Panc1 (cell line): Measurements from ENCODE around the gene PCDHB5. TPM values are rescaled to one million over a fixed set of nuclear protein-coding genes. Genes with fewer than 3 reads are reported as not detected.

Experiments used
- ATAC-seq: fragments of 200-7000 bp; cut with Tn5 transposase; 2 replicates; pipeline ENCODE4 v1.9.1; 2020; ENCODE audit warnings: mild to moderate bottlenecking, moderate library complexity
- BruUV-seq: library from RNA; stranded (reverse); fragments of 400-500 nt; replicated peaks from 2 replicates; lab custom pipeline; 2021; lab: Mats Ljungman, UMichigan
- CTCF ChIA-PET: fragments of 300-600 bp; sonication (Branson Sonifier 250); formaldehyde crosslinking; loops from one replicate; lab custom pipeline; 2022; ENCODE audit warnings: antibody characterized with exemption; lab: Charles Lee
- POLR2A ChIA-PET: fragments of 300-600 bp; sonication (Branson Sonifier 250); formaldehyde crosslinking; loops from one replicate; lab custom pipeline; 2022; ENCODE audit warnings: antibody characterized with exemption; lab: Charles Lee
- DNase-seq: peaks from one replicate; pipeline ENCODE4 v3.0.0-alpha.2; 2010; ENCODE audit warnings: low read depth, low spot score
- H3K27ac ChIP-seq: 2 replicates; pipeline ENCODE4 v1.5.1; 2011; ENCODE audit warnings: mild to moderate bottlenecking, low read length, inconsistent platforms
- H3K27me3 ChIP-seq: fragments of 200-500 bp; sonication (Bioruptor generic); 2 replicates; pipeline ENCODE4 v1.6.0; 2014; ENCODE audit warnings: low read length, inconsistent platforms; ENCODE audit not compliant: control insufficient read depth, insufficient read depth
- H3K36me3 ChIP-seq: fragments of 200-500 bp; sonication (Bioruptor generic); 2 replicates; pipeline ENCODE4 v1.5.1; 2014; ENCODE audit warnings: inconsistent platforms, mild to moderate bottlenecking, low read length, moderate library complexity; ENCODE audit not compliant: control insufficient read depth, insufficient read depth
- H3K4me1 ChIP-seq: 2 replicates; pipeline ENCODE4 v1.5.1; 2011; ENCODE audit warnings: inconsistent platforms, mild to moderate bottlenecking, low read length, moderate library complexity; ENCODE audit not compliant: control insufficient read depth, insufficient read depth
- H3K4me3 ChIP-seq, 2 experiments: 2 replicates each; pipeline ENCODE4 v1.5.1; 2011 to 2012; ENCODE audit warnings: low read depth in 2 of 2, low read length in 2 of 2, mild to moderate bottlenecking in 2 of 2, inconsistent platforms in 1 of 2, moderate library complexity in 1 of 2
- H3K9me3 ChIP-seq: fragments of 200-500 bp; sonication (Bioruptor generic); 2 replicates; pipeline ENCODE4 v1.5.1; 2014; ENCODE audit warnings: low read depth, mild to moderate bottlenecking, inconsistent platforms, low read length, moderate library complexity; ENCODE audit not compliant: control insufficient read depth, insufficient read depth
- CTCF ChIP-seq: fragments of 450-650 bp; IDR thresholded peaks from 2 replicates; pipeline ENCODE4 v1.5.1; 2017; ENCODE audit warnings: mild to moderate bottlenecking
- POLR2AphosphoS5 ChIP-seq: IDR thresholded peaks from 2 replicates; pipeline ENCODE4 v1.6.1; 2012; ENCODE audit warnings: mild to moderate bottlenecking, low read depth, low read length, moderate library complexity
- in situ Hi-C: cut with HindIII; loops from 2 replicates; pipeline ENCODE4 v1.10.0; 2016; ENCODE audit warnings: low sequenced_read_pairs, low pct_unique_long_range_greater_than_20kb
- intact Hi-C: fragments of 100-400 bp; cut with micrococcal nuclease; formaldehyde crosslinking; loops from one replicate; pipeline ENCODE4 v1.10.0; 2022; ENCODE audit not compliant: unreplicated experiment
- total RNA-seq: library from RNA; stranded (reverse); gene quantifications from one replicate; pipeline ENCODE4 v1.2.1, GENCODE V29; 2021; ENCODE audit not compliant: unreplicated experiment

PCDHB5 gene
- total RNA-seq, 1 experiment from 2014 or later: 0.08 TPM

- Histone ChIP-seq H3K27me3 (peaks cover 2% of the 10 kb centered on the region), H3K4me3 (peak within 1 kb of the TSS; percentile 39 to 62), H3K36me3 (no peaks in the 10 kb centered on the region), H3K27ac (peak within 1 kb of the TSS; percentile 48; the same call in 1 of the 2 replicates), H3K9me3 (no peaks in the 10 kb centered on the region), H3K4me1 (no peaks in the 10 kb centered on the region)
- intact Hi-C loops (no loop called here), in situ Hi-C loops (loop anchor here (25.0 kb wide), 2 partner anchors 100 to 150 kb away; partner anchors contain the start of genes PCDHB2, PCDHGA1, PCDHGA2 and PCDHGA3)
- DNase-seq (no peak), ATAC-seq (peak; percentile 92)
- no TSS peak for BruUV-seq
- ChIA-PET CTCF (interaction anchor here (0.6 to 1.9 kb wide), 6 partner anchors 9 to 101 kb away, joined by 3 to 9 read pairs (median 4); partner anchors contain the start of genes PCDHB14 and PCDHB2), POLR2A (no interaction called here)
- TF ChIP-seq CTCF (peak; percentile 89), POLR2AphosphoS5 (no peak)
These were observed 52.0 kb downstream of the PCDHB5 start, which contains the start of gene PCDHB9 for GRCh38 chr5:141186897-141187512. PCDHB9 (plus strand) TSS chr5:141187161; CDS start chr5:141187319, 158 bp downstream.

Other genes with a start within 250 kb of the PCDHB5 start
- 0.59 TPM for gene PCDHAC1, start 208.9 kb upstream of the PCDHB5 start, total RNA-seq
- 8.8 TPM for gene PCDHAC2, start 168.7 kb upstream of the PCDHB5 start, total RNA-seq
- 0.05 TPM for gene PCDHB1, start 83.8 kb upstream of the PCDHB5 start, total RNA-seq
- gene PCDHB2, start 40.6 kb upstream of the PCDHB5 start, total RNA-seq: 12.8 TPM
- gene PCDHB3, start 34.7 kb upstream of the PCDHB5 start, total RNA-seq: 0.92 TPM
- gene PCDHB4, start 13.4 kb upstream of the PCDHB5 start, total RNA-seq: 0.26 TPM
- gene PCDHB6, start 14.9 kb downstream of the PCDHB5 start, total RNA-seq: 1.9 TPM
- 1.3 TPM for gene PCDHB7, start 37.4 kb downstream of the PCDHB5 start, total RNA-seq
- gene PCDHB8, start 42.6 kb downstream of the PCDHB5 start, total RNA-seq: 7.6 TPM
- gene PCDHB16, start 47.2 kb downstream of the PCDHB5 start, total RNA-seq: 1.8 TPM
- gene PCDHB9, start 52.0 kb downstream of the PCDHB5 start, total RNA-seq: 1.8 TPM
- gene PCDHB10, start 57.1 kb downstream of the PCDHB5 start, total RNA-seq: 0.72 TPM
- gene PCDHB11, start 64.4 kb downstream of the PCDHB5 start, total RNA-seq: 1.6 TPM
- gene PCDHB12, start 73.5 kb downstream of the PCDHB5 start, total RNA-seq: 0.44 TPM
- gene PCDHB13, start 78.7 kb downstream of the PCDHB5 start, total RNA-seq: 1.0 TPM
- gene PCDHB14, start 88.1 kb downstream of the PCDHB5 start, total RNA-seq: 0.80 TPM
- 0.15 TPM for gene PCDHB15, start 110.2 kb downstream of the PCDHB5 start, total RNA-seq
- gene SLC25A2, start 168.8 kb downstream of the PCDHB5 start, total RNA-seq: 0.28 TPM
- 71.0 TPM for gene TAF7, start 185.6 kb downstream of the PCDHB5 start, total RNA-seq
- 0.92 TPM for gene PCDHGA1, start 195.3 kb downstream of the PCDHB5 start, total RNA-seq
- 0.05 TPM for gene PCDHGA2, start 203.6 kb downstream of the PCDHB5 start, total RNA-seq
- gene PCDHGA3, start 208.6 kb downstream of the PCDHB5 start, total RNA-seq: not detected
- 2.0 TPM for gene PCDHGB1, start 214.9 kb downstream of the PCDHB5 start, total RNA-seq
- 0.69 TPM for gene PCDHGA4, start 219.8 kb downstream of the PCDHB5 start, total RNA-seq
- 5.3 TPM for gene PCDHGB2, start 224.8 kb downstream of the PCDHB5 start, total RNA-seq
- gene PCDHGA5, start 229.0 kb downstream of the PCDHB5 start, total RNA-seq: 0.67 TPM
- gene PCDHGB3, start 235.0 kb downstream of the PCDHB5 start, total RNA-seq: 0.49 TPM
- 0.59 TPM for gene PCDHGA6, start 238.7 kb downstream of the PCDHB5 start, total RNA-seq
- gene PCDHGA7, start 247.5 kb downstream of the PCDHB5 start, total RNA-seq: 0.18 TPM